Measurements from ENCODE around the gene NDUFA13.

The NDUFA13 gene

GRCh38 chr19:19570571-19570970 is 54.5 kb downstream of the NDUFA13 start:
- DNase-seq (ENCODE audit: low read depth, low spot score) = no peak

- DNase-seq (ENCODE audit: low read depth, low spot score) = no peak
These were observed 55.2 kb downstream of the NDUFA13 start for GRCh38 chr19:19571071-19571786.

GRCh38 chr19:19575411-19575810 is 59.4 kb downstream of the NDUFA13 start:
- DNase-seq (ENCODE audit: low read depth, low spot score) = no peak

All from brain pericyte (primary cell).